NB4 (cell line): ENCODE measurements around the gene CBFA2T2.

ENCODE experiments used
- DNase-seq: peaks from one replicate; pipeline ENCODE4 v3.0.0; 2010; ENCODE audit warnings: low read depth
- H3K4me3 ChIP-seq: one replicate; pipeline ENCODE4 v1.5.1; 2011; ENCODE audit warnings: mild to moderate bottlenecking, low read depth, low read length, moderate library complexity
- CTCF ChIP-seq: IDR thresholded peaks from one replicate; pipeline ENCODE4 v1.5.1; 2012; ENCODE audit warnings: low read depth, low read length
- MAX ChIP-seq: IDR thresholded peaks from 2 replicates; pipeline ENCODE4 v1.6.1; 2011; ENCODE audit warnings: low read depth, low read length
- MYC ChIP-seq: IDR thresholded peaks from 2 replicates; pipeline ENCODE4 v1.6.1; 2011; ENCODE audit warnings: low read depth, low read length
- POLR2A ChIP-seq: IDR thresholded peaks from 2 replicates; pipeline ENCODE4 v1.6.1; 2011; ENCODE audit warnings: mild to moderate bottlenecking; ENCODE audit not compliant: insufficient read length; ENCODE audit errors: extremely low read depth

The CBFA2T2 gene

GRCh38 chr20:33612001-33612400, 122.1 kb downstream of the CBFA2T2 start:
- H3K4me3 ChIP-seq: no peak overlapping the region
- no peak for TF ChIP-seq MAX
- TF ChIP-seq MYC: no peak
- TF ChIP-seq CTCF: no peak
- TF ChIP-seq POLR2A: no peak
- no peak for DNase-seq

- TF ChIP-seq MAX: no peak
- TF ChIP-seq CTCF: no peak
- no peak for TF ChIP-seq POLR2A
- no peak for TF ChIP-seq MYC
- H3K4me3 ChIP-seq: no peak overlapping the region
- no peak for DNase-seq
These were observed 132.0 kb downstream of the CBFA2T2 start for GRCh38 chr20:33621717-33622400.

- no peak for DNase-seq
- H3K4me3 ChIP-seq: no peak overlapping the region
- no peak for TF ChIP-seq POLR2A
- TF ChIP-seq CTCF: no peak
- no peak for TF ChIP-seq MYC
- no peak for TF ChIP-seq MAX
These were observed 132.9 kb downstream of the CBFA2T2 start for GRCh38 chr20:33622705-33623365.

GRCh38 chr20:33624399-33624798, 134.5 kb downstream of the CBFA2T2 start:
- no peak for TF ChIP-seq CTCF
- no peak for TF ChIP-seq MYC
- TF ChIP-seq POLR2A: no peak
- H3K4me3 ChIP-seq: no peak overlapping the region
- no peak for DNase-seq

GRCh38 chr20:33626190-33626589, 136.3 kb downstream of the CBFA2T2 start:
- TF ChIP-seq MYC: no peak
- no peak for TF ChIP-seq CTCF
- no peak for TF ChIP-seq POLR2A
- TF ChIP-seq MAX: no peak
- H3K4me3 ChIP-seq: no peak overlapping the region
- no peak for DNase-seq
